AG04450 (cell line): ENCODE results near the gene ILKAP. TPM values are rescaled to one million over a fixed set of nuclear protein-coding genes. Genes with fewer than 3 reads are reported as not detected.

Experiments
- CTCF ChIA-PET: fragments of 300-600, 350-600 bp; formaldehyde crosslinking; extraction: SDS; loops from one replicate; lab custom pipeline; 2022; ENCODE audit warnings: antibody characterized with exemption, inconsistent platforms; lab: Charles Lee
- POLR2A ChIA-PET: fragments of 350-600 bp; formaldehyde crosslinking; extraction: SDS; loops from one replicate; lab custom pipeline; 2021; ENCODE audit warnings: antibody characterized with exemption, inconsistent platforms; lab: Yijun Ruan, JAX
- DNase-seq: peaks from one replicate; pipeline ENCODE4 v3.0.0-alpha.2; 2011; ENCODE audit warnings: low read depth, low spot score
- H3K27ac ChIP-seq: one replicate; pipeline ENCODE4 v1.5.1; 2012; ENCODE audit warnings: low read depth, low read length, control low read depth
- H3K27me3 ChIP-seq: one replicate; pipeline ENCODE4 v1.6.0; 2012; ENCODE audit warnings: low read length; ENCODE audit not compliant: control insufficient read depth, insufficient read depth
- H3K4me3 ChIP-seq: 2 replicates; pipeline ENCODE4 v1.5.1; 2011; ENCODE audit warnings: mild to moderate bottlenecking, low read depth, low read length, control low read depth
- H3K9me3 ChIP-seq: 2 replicates; pipeline ENCODE4 v1.5.1; 2012; ENCODE audit warnings: low read length; ENCODE audit not compliant: control insufficient read depth, insufficient read depth
- polyA plus RNA-seq: library from polyadenylated mRNA; depleted of rRNA; stranded (reverse); fragments of >200 nt; gene quantifications from 2 replicates; pipeline ENCODE4 v1.2.3, GENCODE V29; 2011
- TF ChIP-seq, protein P1 (sequence below): IDR thresholded peaks from 2 replicates; pipeline ENCODE4 v1.5.1; 2011; ENCODE audit warnings: low read depth, low read length, control low read depth, inconsistent platforms

Gene ILKAP
- polyA plus RNA-seq, 1 experiment: 34.9 TPM

DNA sequence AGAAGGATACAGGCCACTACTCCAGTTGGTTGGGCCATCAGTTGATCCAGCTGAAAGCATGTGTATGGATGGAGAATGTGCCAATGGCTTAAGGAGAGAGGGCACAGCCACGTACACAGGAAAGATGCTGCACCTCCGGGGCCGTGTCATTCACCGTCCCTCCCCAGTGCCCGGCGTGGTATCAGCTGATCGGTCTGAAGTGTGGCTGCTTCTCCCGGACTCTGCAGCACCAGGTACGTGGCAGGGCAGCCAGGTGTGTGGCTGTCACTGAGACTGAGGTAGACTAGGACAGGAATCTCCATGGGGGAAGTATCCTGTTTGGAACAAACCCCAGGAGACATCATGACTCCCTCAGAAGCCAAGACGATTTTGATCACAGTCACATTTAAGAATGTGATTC lies 48.9 kb downstream of the ILKAP start:
- H3K4me3 ChIP-seq: no peak overlapping the region
- peak overlapping the region; percentile 2 for H3K27ac ChIP-seq
- TF ChIP-seq, protein P1, sequence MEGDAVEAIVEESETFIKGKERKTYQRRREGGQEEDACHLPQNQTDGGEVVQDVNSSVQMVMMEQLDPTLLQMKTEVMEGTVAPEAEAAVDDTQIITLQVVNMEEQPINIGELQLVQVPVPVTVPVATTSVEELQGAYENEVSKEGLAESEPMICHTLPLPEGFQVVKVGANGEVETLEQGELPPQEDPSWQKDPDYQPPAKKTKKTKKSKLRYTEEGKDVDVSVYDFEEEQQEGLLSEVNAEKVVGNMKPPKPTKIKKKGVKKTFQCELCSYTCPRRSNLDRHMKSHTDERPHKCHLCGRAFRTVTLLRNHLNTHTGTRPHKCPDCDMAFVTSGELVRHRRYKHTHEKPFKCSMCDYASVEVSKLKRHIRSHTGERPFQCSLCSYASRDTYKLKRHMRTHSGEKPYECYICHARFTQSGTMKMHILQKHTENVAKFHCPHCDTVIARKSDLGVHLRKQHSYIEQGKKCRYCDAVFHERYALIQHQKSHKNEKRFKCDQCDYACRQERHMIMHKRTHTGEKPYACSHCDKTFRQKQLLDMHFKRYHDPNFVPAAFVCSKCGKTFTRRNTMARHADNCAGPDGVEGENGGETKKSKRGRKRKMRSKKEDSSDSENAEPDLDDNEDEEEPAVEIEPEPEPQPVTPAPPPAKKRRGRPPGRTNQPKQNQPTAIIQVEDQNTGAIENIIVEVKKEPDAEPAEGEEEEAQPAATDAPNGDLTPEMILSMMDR: no peak
- ChIA-PET CTCF (interaction anchor here (0.6 kb wide), 1 partner anchor 223 kb away, joined by 3 read pairs; no protein-coding TSS in a partner anchor), POLR2A (interaction anchor here (0.7 kb wide), 1 partner anchor 16 kb away, joined by 3 read pairs; no protein-coding TSS in a partner anchor)
- H3K9me3 ChIP-seq: peaks cover 17% of the 10 kb centered on the region
- no peak for DNase-seq
- no peaks in the 10 kb centered on the region for H3K27me3 ChIP-seq

DNA sequence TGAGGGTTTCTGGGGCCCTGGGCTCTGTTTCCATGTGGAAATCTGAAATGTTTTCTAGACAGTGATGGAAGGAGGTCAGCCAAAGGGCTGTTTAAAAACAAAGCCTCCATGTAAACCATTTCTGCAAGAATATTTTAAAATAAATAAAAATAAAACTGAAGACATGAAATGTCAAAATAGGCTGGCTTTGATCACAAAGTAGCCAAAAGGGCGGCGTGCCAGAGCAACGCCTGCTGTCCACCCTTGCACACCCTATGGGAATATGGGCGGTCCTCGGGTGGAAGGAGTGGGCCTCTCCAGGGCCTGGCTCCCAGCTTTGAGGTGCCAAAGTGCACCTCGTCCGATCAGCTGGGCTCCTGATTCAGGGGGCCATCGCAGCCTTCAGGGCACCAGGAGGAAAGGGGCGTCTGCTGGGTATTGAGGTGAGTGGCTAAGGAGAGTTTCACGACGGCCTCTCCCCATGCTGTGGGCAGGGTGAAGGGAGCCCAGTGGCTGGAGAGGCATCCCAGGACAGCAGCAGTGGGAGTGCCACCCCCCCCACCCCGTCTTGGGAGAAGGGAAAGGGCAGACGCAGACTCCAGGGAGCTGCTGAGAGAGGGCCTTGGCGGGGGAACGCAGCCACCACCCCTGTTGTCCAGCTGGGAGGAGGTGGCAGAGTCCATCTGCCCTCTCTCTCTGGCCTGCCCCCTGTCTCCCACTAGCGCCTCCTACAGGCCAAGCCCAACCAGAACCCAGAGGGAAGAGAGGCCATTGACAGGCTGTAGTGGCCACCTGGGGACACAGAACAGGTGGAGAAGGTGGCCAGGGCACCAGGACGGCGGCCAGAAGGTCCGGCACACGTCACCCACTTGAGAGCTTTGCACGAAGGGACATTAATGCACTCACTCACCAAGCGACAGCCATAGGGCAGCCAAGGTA lies 50.5 kb downstream of the ILKAP start:
- no peak overlapping the region for H3K4me3 ChIP-seq
- TF ChIP-seq, protein P1: 0 out of 2 replicates have a peak, but pooled peaks have one; percentile 13
- H3K9me3 ChIP-seq: peaks cover 17% of the 10 kb centered on the region
- ChIA-PET CTCF (no interaction called here), POLR2A (interaction anchor here (1.1 kb wide), 1 partner anchor 17 kb away, joined by 3 read pairs; no protein-coding TSS in a partner anchor)
- H3K27me3 ChIP-seq: no peaks in the 10 kb centered on the region
- no peak overlapping the region for H3K27ac ChIP-seq
- no peak for DNase-seq

DNA sequence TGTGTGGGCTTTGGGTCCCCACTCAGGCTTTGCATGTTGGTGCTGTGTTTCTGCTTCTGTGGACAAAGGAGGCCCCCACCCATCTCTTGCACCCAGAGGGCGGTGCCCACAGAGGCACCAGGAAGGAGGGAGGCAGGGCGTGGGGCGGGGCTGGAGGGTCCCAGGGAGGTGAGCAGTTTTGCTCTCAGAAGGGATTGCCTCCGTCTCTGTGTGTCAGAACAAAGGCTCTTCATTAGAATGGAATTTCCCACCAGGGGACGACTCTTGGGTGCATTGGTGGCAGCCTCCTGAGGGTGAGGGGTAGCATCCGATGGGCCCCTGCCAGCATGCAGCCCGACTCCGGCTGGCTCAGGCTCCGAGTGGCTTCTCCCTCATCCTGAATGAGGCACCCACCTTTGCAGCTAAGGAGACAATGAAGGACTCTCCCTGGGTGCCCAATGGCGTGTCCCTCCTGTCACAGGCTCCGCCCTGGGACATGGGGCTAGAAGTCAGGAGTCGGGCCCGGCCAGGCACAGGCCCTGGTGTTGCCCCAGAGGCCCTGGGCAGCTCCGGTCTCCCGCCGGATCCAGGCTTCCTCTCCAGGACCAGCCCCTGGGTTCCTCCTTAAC lies 51.8 kb downstream of the ILKAP start:
- Histone ChIP-seq H3K27ac (no peak overlapping the region), H3K27me3 (no peaks in the 10 kb centered on the region), H3K4me3 (no peak overlapping the region), H3K9me3 (peaks cover 17% of the 10 kb centered on the region)
- TF ChIP-seq, protein P1: no peak
- DNase-seq: no peak
- ChIA-PET POLR2A (interaction anchor here (1.1 kb wide), 1 partner anchor 18 kb away, joined by 3 read pairs; no protein-coding TSS in a partner anchor), CTCF (interaction anchor here (0.6 to 1.2 kb wide), 2 partner anchors 25 to 69 kb away, joined by 3 read pairs; no protein-coding TSS in a partner anchor)

DNA sequence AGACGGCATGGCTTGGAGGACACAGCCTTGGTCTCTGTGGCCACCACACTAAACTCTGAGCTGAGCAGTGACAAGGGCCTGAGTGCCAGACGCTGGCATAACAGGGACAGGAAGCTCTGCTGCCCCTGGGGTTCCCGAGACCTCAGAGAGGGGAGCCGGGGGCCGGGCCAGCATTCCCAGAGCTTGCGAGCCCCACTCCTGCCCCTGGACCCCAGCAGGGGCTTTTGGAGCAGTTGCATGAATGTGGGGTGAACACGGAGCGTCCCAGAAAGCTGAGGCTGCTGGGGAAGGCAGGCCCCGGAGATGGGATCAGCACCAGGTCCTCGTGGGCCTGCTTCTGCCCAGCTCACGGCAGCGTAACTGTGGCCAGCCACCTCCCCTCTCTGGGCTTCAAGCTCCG lies 52.3 kb downstream of the ILKAP start:
- H3K4me3 ChIP-seq: no peak overlapping the region
- H3K27ac ChIP-seq: no peak overlapping the region
- ChIA-PET CTCF (interaction anchor here (0.6 to 1.2 kb wide), 2 partner anchors 24 to 68 kb away, joined by 3 read pairs; no protein-coding TSS in a partner anchor), POLR2A (no interaction called here)
- no peak for DNase-seq
- TF ChIP-seq, protein P1: no peak
- peaks cover 17% of the 10 kb centered on the region for H3K9me3 ChIP-seq
- H3K27me3 ChIP-seq: no peaks in the 10 kb centered on the region
